Spinal cord (tissue), 10 donors: ENCODE data around the gene SHPK. TPM values are rescaled to one million over a fixed set of nuclear protein-coding genes. Genes with fewer than 3 reads are reported as not detected.

Experiments
- DNase-seq, 6 donors: peaks; one replicate each; pipeline versions ENCODE4 v3.0.0 to v3.0.0-alpha.2; 2013 to 2015; ENCODE audit warnings: low spot score in 6 of 6, low read depth in 4 of 6
- H3K27ac ChIP-seq: one replicate; pipeline ENCODE4 v1.5.1; 2013; ENCODE audit warnings: low read depth, low read length, control low read depth
- H3K27me3 ChIP-seq: one replicate; pipeline ENCODE4 v1.6.1; 2013; ENCODE audit warnings: low read length; ENCODE audit not compliant: control insufficient read depth, insufficient read depth
- H3K36me3 ChIP-seq: one replicate; pipeline ENCODE4 v1.6.1; 2013; ENCODE audit warnings: low read length; ENCODE audit not compliant: control insufficient read depth, insufficient read depth
- H3K4me1 ChIP-seq: one replicate; pipeline ENCODE4 v1.6.1; 2013; ENCODE audit warnings: low read length; ENCODE audit not compliant: control insufficient read depth, insufficient read depth
- H3K4me3 ChIP-seq: one replicate; pipeline ENCODE4 v1.5.1; 2013; ENCODE audit warnings: low read depth, low read length, control low read depth
- H3K9me3 ChIP-seq: one replicate; pipeline ENCODE4 v1.6.1; 2013; ENCODE audit warnings: low read length; ENCODE audit not compliant: control insufficient read depth, insufficient read depth
- WGBS: methylation state at CpG from one replicate; pipeline ENCODE4 v1.1.5; 2013; ENCODE audit warnings: missing lambda C conversion rate; ENCODE audit not compliant: insufficient coverage; 5-methylcytosine and 5-hydroxymethylcytosine counted together
- polyA plus RNA-seq, 2 donors: library from polyadenylated mRNA; unstranded; fragments of 120-200 nt; gene quantifications; one replicate each; pipeline ENCODE4 v1.2.1, GENCODE V29; 2013; ENCODE audit not compliant: insufficient read length in 2 of 2
- total RNA-seq, 2 donors: library from RNA; depleted of rRNA in 1 of 2; stranded (reverse); fragments of 120-200 nt in 1 of 2; fragments of >200 nt in 1 of 2; gene quantifications; one replicate each; pipeline versions ENCODE4 v1.2.3 to v1.2.4, GENCODE V29; 2013 to 2014
- donor health status: healthy.

Gene SHPK
- total and polyA plus RNA-seq, 4 donors: 9.6 to 16.2 (median 14.0) TPM

DNA sequence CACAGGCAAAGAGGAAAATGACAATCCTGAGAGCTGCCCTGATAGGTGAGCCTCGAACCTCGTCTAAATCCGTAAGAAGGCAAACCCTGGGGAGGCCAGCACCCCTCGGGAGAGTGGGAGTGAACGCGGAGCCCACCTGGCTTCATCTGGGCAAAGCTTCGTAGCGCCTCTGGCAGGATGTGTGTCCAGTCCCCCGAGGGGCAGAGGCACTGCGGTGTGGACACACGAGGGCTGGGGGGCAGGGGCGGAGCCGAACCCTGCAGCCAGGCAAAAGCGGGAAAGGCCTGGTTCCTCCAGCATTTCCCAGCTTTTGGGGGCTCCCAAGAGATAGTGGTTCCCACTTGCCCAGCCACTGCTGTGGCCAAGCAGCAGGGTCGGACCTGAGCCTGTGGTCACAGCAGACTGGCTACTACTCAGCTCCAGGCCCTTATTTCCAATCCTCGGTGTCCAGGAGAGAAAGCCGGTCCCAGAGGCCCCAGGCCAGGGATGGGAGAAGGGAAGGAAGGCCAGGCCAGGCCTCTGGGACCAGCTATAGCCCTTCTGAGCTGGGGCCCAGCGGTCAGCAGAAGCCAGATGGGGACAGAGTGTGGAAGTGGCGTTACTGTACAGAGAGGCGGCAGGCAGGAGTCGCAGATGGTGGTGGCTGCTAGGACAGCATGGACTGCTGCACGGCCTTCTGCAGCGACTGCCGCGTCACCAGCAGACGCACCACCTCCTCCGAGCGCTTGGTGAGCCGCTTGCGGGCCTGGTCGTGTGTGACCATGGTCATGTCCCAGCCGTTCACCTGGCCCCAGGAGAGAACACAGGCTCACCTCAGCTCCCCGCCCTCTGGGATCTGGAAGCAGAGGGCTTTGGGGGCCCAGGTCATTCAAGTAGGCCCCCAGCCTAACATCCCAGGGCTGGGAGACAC is 27.3 kb upstream of the SHPK start:
- peaks cover 65% of the 10 kb centered on the region for H3K36me3 ChIP-seq
- WGBS: 82% methylated on average over 30 of the region's 33 CpGs
- no peak overlapping the region for H3K4me3 ChIP-seq
- H3K27me3 ChIP-seq: no peaks in the 10 kb centered on the region
- H3K9me3 ChIP-seq: no peaks in the 10 kb centered on the region
- H3K4me1 ChIP-seq: peaks cover 66% of the 10 kb centered on the region
- no peak overlapping the region for H3K27ac ChIP-seq
- no peak for DNase-seq

DNA sequence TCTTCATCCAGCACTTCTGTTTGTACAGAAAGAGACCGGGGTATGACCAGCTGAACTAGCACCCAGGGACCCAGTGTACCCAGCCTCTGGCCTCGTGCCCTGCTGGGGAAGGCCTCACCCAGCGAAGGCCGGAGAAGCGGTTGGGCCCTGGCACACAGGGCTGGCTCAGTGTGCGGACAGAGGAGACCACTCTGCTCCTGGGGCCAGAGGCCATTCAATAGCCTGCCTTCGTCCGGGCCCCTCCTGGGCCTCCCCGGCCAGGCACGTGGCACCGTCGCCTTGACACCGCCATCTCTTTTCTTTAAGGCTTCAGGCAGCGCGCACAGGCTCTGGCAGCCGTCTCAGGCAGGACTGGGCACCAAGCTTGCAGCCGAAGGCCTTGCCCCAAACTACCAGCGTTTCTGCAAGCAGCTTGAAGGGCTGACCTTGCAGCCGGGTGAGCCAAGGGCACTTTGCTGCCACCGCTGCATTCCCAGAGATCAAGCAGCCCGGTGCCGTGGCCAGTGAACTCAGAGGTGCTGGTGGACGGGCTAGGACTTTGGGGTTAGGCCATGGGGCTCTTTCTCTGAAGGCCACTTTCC is 24.4 kb upstream of the SHPK start:
- Histone ChIP-seq H3K27me3 (no peaks in the 10 kb centered on the region), H3K36me3 (peaks cover 91% of the 10 kb centered on the region), H3K9me3 (no peaks in the 10 kb centered on the region), H3K4me3 (no peak overlapping the region), H3K4me1 (peaks cover 48% of the 10 kb centered on the region), H3K27ac (peak overlapping the region; percentile 78)
- WGBS: 84% methylated on average over 23 of the region's 23 CpGs
- DNase-seq: no peak

GRCh38 chr17:3659541-3660111 is 23.6 kb upstream of the SHPK start:
- 72% methylated on average over 14 of the region's 22 CpGs for WGBS
- DNase-seq: peak in 1 of 6 donors; percentile 36
- H3K27ac ChIP-seq: peak overlapping the region; percentile 78

DNA sequence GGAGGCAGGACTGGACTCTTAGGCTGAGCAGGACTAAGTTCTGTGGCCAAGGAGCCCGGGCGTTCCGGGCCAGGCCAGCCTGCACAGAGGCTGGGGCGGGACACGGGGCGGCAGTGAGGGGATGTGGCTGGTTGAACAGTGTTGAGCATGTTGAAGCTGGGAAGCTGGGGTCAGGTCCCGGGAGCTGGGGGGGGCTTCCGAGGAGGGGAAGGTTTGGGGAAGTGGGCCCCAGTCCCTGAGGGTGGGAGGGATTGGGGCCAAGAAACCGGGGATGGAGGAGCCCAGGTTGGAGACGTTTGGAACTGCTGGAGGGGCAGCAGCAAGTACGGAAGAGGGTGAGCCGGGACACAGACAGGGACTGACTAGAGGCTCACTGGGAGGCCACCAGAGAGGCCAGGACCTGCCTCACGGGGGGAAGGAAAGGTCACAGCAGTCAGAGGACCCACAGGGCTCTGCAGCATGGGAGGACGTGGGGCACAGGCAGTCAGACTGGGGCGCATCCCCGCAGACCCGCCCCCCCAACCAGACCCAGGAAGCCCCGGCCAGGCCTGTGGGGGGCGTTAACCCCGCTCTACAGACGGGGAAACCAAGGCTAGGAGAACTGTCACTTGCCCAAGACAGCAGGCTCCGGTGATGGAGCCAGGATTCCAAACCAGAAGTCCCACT is 22.9 kb upstream of the SHPK start:
- Histone ChIP-seq H3K27ac (peak overlapping the region; percentile 78), H3K9me3 (no peaks in the 10 kb centered on the region)

More at GRCh38 chr17:3659541-3660111, 23.6 kb upstream of the SHPK start:
- peaks cover 45% of the 10 kb centered on the region for H3K4me1 ChIP-seq
- no peak overlapping the region for H3K4me3 ChIP-seq
- H3K27me3 ChIP-seq: no peaks in the 10 kb centered on the region
- H3K9me3 ChIP-seq: no peaks in the 10 kb centered on the region
- peaks cover 94% of the 10 kb centered on the region for H3K36me3 ChIP-seq

GRCh38 chr17:3657874-3658783 is 22.1 kb upstream of the SHPK start:
- H3K4me1 ChIP-seq: peaks cover 41% of the 10 kb centered on the region
- DNase-seq: no peak
- H3K27ac ChIP-seq: no peak overlapping the region
- H3K36me3 ChIP-seq: peaks cover 79% of the 10 kb centered on the region
- 90% methylated on average over 38 of the region's 42 CpGs for WGBS
- H3K27me3 ChIP-seq: no peaks in the 10 kb centered on the region
- H3K4me3 ChIP-seq: no peak overlapping the region
- no peaks in the 10 kb centered on the region for H3K9me3 ChIP-seq

More for the DNA sequence above, 22.9 kb upstream of the SHPK start:
- H3K4me1 ChIP-seq: peaks cover 45% of the 10 kb centered on the region
- 77% methylated on average over 21 of the region's 22 CpGs for WGBS
- H3K4me3 ChIP-seq: no peak overlapping the region
- no peak for DNase-seq
- H3K36me3 ChIP-seq: peaks cover 87% of the 10 kb centered on the region
- no peaks in the 10 kb centered on the region for H3K27me3 ChIP-seq

DNA sequence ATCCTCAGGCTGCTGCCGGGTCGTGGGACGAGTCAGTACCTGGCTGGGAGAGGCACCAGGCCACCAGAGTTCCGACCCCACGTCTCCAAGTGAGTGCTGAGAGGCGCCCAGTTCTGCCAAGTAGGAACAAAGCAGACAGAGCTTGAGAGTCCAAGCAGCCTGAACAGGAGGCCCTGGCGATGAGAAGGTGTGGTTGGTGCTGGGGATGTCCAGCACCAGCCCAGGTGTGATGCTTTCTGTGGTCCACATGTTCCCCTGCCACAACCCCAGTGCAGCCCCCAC is 21.5 kb upstream of the SHPK start:
- Histone ChIP-seq H3K27ac (no peak overlapping the region), H3K4me3 (no peak overlapping the region)
- WGBS: 96% methylated on average over 7 of the region's 7 CpGs

GRCh38 chr17:3656755-3657587 is 20.9 kb upstream of the SHPK start:
- peaks cover 71% of the 10 kb centered on the region for H3K36me3 ChIP-seq
- no peak for DNase-seq
- H3K4me1 ChIP-seq: peaks cover 34% of the 10 kb centered on the region
- H3K27me3 ChIP-seq: no peaks in the 10 kb centered on the region
- H3K27ac ChIP-seq: no peak overlapping the region
- WGBS: 91% methylated on average over 12 of the region's 16 CpGs
- no peak overlapping the region for H3K4me3 ChIP-seq
- no peaks in the 10 kb centered on the region for H3K9me3 ChIP-seq

More for the DNA sequence above, 21.5 kb upstream of the SHPK start:
- no peaks in the 10 kb centered on the region for H3K9me3 ChIP-seq
- no peaks in the 10 kb centered on the region for H3K27me3 ChIP-seq
- no peak for DNase-seq
- peaks cover 74% of the 10 kb centered on the region for H3K36me3 ChIP-seq
- H3K4me1 ChIP-seq: peaks cover 37% of the 10 kb centered on the region

DNA sequence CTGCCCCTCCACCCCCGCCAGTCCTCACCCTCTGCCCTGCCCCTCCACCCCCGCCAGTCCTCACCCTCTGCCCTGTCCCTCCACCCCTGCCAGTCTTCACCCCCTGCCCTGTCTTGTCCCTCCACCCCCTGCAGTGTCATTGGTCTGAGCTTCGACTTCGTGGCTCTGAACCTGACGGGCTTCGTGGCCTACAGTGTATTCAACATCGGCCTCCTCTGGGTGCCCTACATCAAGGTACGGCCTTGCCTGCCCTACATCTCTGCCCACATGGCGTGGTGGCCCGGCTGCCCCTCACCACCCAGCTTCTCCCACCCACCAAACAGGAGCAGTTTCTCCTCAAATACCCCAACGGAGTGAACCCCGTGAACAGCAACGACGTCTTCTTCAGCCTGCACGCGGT is 20.3 kb upstream of the SHPK start:
- H3K27me3 ChIP-seq: no peaks in the 10 kb centered on the region
- peaks cover 34% of the 10 kb centered on the region for H3K4me1 ChIP-seq
- WGBS: 82% methylated on average over 9 of the region's 16 CpGs
- H3K27ac ChIP-seq: no peak overlapping the region
- peaks cover 66% of the 10 kb centered on the region for H3K36me3 ChIP-seq
- DNase-seq: no peak
- H3K9me3 ChIP-seq: no peaks in the 10 kb centered on the region
- H3K4me3 ChIP-seq: no peak overlapping the region
